Fibroblast of mammary gland (primary cell): ENCODE results near the gene CTU2.

Experiments used
- DNase-seq: peaks from one replicate; pipeline ENCODE4 v3.0.0-alpha.2; 2010; ENCODE audit warnings: low read depth
- H3K4me3 ChIP-seq: 2 replicates; pipeline ENCODE4 v1.5.1; 2011; ENCODE audit warnings: low read depth, mild to moderate bottlenecking, low read length, moderate library complexity; ENCODE audit not compliant: control insufficient read depth
- CTCF ChIP-seq: conservative IDR thresholded peaks from 2 replicates; pipeline ENCODE4 v1.5.1; 2011; ENCODE audit warnings: low read depth, low read length, inconsistent platforms; ENCODE audit not compliant: control insufficient read depth, insufficient read depth

Gene CTU2

DNA sequence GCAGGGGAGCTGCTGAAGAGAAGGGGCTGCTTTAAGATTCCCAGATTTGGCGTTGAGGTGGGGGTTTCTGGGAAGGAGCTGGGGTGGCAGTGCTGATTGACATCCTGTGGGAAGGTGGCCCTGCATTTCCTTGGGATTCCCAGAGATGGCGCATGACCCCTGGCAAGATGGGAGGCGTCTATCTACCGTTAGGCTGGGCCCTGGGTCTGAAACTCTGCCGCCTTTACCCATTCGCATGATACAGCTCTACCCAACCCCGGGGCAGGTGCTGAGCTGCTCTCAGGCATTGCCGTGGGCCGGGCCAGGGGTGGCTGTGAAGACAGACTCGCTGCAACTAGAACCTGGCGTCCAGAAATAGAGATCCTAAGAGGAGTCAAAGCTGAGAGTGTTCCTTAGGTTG lies 33.5 kb upstream of the CTU2 start:
- peak; percentile 12 for TF ChIP-seq CTCF
- H3K4me3 ChIP-seq = no peak overlapping the region
- DNase-seq = no peak

DNA sequence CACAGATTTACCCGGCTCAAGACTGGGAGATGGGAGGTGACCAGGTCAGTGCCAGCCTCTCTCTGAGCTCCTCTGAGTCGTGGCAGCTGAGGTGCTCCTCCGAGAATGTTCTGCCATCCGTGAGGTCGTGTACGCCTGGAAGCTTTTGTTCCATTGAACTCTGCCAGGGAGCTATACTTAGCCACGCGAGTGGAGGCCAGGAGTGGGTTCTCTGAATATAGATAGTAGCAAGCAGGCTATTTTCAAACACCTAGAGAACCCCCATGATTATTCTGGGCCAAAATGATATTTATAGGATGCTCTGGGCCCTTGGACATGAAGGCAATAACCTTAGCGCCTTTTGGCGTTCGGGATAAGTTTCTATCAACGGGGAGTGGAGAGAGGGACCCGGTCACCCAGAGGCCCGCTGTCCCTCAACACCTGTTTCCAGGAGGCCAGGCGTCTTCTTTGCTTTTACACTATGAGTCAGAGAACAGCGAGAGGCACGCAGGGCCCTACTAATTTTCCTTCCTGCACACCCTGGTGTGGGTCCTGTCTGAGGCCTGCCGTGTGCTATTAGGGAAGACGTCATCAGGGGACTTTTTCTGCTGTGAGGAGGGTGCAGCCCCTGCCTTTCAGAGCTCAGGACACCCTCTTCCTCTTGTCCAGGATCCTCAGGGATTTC lies 32.5 kb upstream of the CTU2 start:
- no peak overlapping the region for H3K4me3 ChIP-seq
- DNase-seq = no peak
- no peak for TF ChIP-seq CTCF

DNA sequence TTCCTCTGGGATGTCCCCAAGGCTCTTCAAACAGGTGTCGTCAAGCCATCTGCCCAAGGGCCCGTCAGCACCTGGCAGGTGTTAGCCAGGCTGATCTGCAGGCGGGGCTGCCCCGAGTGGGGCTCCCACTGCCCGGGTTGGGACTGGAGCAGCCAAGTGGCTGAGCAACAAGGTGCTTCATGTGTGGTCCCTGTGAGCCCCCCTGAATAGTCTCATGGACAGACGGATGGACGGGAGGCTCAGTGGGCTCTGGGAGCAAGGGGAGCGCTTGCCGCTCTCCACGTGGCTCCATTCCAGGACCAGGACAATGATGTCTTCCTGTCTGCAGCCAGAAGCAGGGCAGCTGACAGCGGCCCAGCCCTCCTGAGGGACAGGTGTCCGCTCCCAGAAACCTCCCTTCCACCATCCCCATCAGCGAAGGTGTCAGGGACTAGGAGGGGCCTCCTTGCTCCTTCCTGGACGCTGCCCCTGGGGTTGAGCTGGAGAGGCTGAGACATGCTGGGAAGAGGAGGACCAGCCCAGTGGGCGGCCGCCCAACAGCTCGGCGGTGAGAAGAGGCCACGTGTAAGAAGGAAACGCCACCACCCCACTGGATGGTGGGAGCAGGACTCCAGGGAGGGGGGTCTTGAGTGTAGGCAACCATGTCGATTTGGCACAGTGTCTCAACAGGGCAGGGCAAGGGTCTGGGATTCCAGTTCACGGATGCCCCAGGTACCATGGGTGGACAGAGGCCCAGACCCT lies 29.6 kb upstream of the CTU2 start:
- no peak for TF ChIP-seq CTCF
- no peak for DNase-seq
- no peak overlapping the region for H3K4me3 ChIP-seq

DNA sequence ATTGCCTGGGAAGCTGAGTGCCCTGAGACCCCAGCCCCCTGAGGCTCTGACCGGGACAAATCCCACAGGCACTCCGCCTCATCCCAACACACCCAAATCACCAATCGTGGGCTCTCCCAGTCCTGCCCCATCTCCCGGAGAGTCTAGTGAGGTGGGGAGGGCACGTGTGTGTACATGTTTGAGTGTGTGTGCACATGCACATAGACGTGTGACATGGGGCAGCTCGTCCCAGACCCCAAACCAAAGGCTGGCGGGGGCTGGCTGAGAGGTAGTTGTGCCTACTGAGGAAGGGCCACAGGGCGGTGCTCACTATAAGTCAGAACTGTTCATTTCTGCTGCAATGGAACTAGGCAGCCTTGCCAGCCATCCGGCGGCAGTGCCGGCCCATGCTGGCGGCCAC lies 28.6 kb upstream of the CTU2 start:
- no peak for TF ChIP-seq CTCF
- H3K4me3 ChIP-seq = no peak overlapping the region
- DNase-seq = no peak

GRCh38 chr16:88678224-88678979 lies 27.9 kb upstream of the CTU2 start:
- H3K4me3 ChIP-seq = no peak overlapping the region
- TF ChIP-seq CTCF = no peak
- DNase-seq = no peak

GRCh38 chr16:88680554-88681083 lies 25.7 kb upstream of the CTU2 start:
- no peak for DNase-seq
- H3K4me3 ChIP-seq = no peak overlapping the region
- no peak for TF ChIP-seq CTCF
